Hepatocyte (in vitro differentiated cells): ENCODE measurements around the gene RBM19.

Experiments used
- CTCF ChIP-seq: fragments of 200-600 bp; sonication (generic); IDR thresholded peaks from 2 replicates; pipeline ENCODE4 v1.5.1; 2016; ENCODE audit warnings: antibody characterized with exemption, mild to moderate bottlenecking; ENCODE audit not compliant: poor library complexity
- EZH2 ChIP-seq: fragments of 200-600 bp; sonication (generic); IDR thresholded peaks from 2 replicates; pipeline ENCODE4 v1.6.1; 2016; ENCODE audit warnings: antibody characterized with exemption, mild to moderate bottlenecking, borderline replicate concordance
- EZH2phosphoT487 ChIP-seq: fragments of 200-600 bp; sonication (generic); IDR thresholded peaks from one replicate; pipeline ENCODE4 v1.6.1; 2018; ENCODE audit warnings: antibody characterized with exemption, mild to moderate bottlenecking, low read depth, moderate library complexity; ENCODE audit not compliant: unreplicated experiment, severe bottlenecking

DNA sequence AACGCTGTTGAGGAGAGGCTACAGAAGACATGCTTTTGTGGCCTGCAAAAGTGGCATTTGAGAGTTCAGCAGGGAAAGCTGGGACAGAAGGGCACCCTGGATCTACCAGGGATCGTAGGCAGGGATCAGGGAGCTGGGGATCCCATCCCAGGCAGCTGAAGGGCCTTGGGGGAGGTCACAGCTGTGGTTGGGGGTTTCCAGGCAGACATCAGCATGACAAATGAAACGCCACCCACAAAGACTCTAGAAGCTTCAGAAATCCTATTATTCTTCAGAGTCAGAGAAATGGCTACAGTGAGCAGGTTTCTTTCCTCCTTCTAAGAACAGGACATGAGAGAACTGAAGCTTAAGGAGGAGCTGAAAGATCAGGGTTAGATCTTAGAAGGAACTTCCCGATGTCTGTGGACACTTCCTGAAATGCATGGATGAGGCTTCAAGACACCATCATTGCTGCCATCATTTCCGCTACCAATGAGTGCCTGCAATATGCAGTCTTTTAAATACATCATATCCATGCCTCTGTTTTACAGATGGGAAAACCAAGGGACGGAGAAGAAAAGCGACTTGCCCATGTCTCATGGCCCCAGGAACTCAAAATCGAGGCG lies 104.3 kb downstream of the RBM19 start:
- TF ChIP-seq EZH2phosphoT487 = no peak
- no peak for TF ChIP-seq EZH2
- TF ChIP-seq CTCF = no peak
